ENCODE measurements around the gene SRGAP3. TPM values are rescaled to one million over a fixed set of nuclear protein-coding genes. Genes with fewer than 3 reads are reported as not detected.

The SRGAP3 gene
- total RNA-seq, 1 experiment from 2014 or later = 0.24 TPM

DNA sequence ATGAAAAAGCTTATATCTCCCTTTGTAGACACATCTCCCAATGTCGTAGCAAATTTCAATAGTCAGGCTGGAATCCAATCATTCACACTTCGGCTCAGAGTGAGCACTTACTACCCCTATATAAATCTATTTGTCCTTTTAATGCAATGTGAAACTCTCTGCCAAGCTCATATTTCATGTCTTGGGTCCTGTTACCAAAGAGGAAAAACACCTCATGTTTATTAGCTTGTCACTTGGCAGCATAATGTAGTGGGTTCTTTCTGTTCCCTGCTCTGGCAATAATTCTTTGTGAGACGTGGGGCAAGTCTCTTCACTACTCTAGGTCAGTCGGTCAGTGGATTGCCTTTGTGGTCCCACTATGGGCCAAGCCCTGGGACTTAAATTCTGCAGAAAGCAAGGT lies 107.1 kb downstream of the SRGAP3 start:
- no peak overlapping the region for H3K27ac ChIP-seq
- no peak for DNase-seq (ENCODE audit: low read depth in 1 of 2, low spot score in 2 of 2)

DNA sequence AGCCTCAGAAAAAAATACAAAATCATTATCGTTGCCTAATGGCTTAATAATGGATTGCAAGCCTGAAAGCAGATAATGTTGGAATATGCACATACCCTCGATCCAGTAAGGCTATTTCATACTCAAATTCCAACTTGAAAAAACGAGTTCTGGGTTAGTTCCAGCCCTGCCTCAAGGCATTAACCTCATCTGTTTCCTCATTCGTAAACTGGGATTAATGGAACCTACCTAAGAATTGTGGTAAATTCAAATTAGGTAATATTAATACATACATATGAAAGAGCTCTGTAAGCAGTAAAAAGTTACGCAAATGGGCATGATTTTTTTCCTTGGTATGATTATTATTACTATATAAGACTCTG lies 107.5 kb downstream of the SRGAP3 start:
- no peak for DNase-seq (ENCODE audit: low read depth in 1 of 2, low spot score in 2 of 2)
- H3K27ac ChIP-seq = no peak overlapping the region
- H3K9me3 ChIP-seq (replicated peaks) = no peaks in the 10 kb centered on the region
- H3K4me1 ChIP-seq (replicated peaks) = no peaks in the 10 kb centered on the region
- H3K4me3 ChIP-seq = no peak overlapping the region
- H3K27me3 ChIP-seq (replicated peaks) = 0 out of 2 replicates have a peak, but pooled peaks cover 5% of the 10 kb centered on the region
- H3K36me3 ChIP-seq = no peaks in the 10 kb centered on the region

More for the DNA sequence above, 107.1 kb downstream of the SRGAP3 start:
- H3K36me3 ChIP-seq = no peaks in the 10 kb centered on the region
- H3K4me1 ChIP-seq (replicated peaks) = no peaks in the 10 kb centered on the region
- H3K9me3 ChIP-seq (replicated peaks) = no peaks in the 10 kb centered on the region
- 0 out of 2 replicates have a peak, but pooled peaks cover 5% of the 10 kb centered on the region for H3K27me3 ChIP-seq (replicated peaks)
- H3K4me3 ChIP-seq = no peak overlapping the region

DNA sequence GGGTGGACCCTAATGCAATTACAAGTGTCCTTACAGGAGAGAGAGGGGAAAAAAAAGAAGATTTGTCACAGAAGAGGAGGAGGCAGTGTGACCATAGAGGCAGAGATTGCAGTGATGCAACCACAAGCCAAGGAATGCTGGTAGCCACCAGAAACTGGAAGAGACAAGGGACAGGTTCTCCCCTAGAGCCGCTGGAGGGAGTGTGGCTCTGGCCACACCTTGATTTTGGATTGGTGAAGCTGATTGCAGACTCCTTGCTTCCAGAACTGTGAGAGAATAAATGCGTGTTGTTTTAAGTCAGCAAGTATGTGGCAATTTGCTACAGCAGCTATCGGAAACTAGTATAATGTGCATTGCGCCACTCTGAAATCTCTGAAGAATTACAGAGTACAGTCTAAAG lies 110.1 kb downstream of the SRGAP3 start:
- Histone ChIP-seq H3K9me3 (replicated peaks) (no peaks in the 10 kb centered on the region), H3K27ac (no peak overlapping the region), H3K27me3 (replicated peaks) (0 out of 2 replicates have a peak, but pooled peaks cover 5% of the 10 kb centered on the region), H3K4me1 (replicated peaks) (no peaks in the 10 kb centered on the region), H3K4me3 (no peak overlapping the region), H3K36me3 (no peaks in the 10 kb centered on the region)
- no peak for DNase-seq (ENCODE audit: low read depth in 1 of 2, low spot score in 2 of 2)

DNA sequence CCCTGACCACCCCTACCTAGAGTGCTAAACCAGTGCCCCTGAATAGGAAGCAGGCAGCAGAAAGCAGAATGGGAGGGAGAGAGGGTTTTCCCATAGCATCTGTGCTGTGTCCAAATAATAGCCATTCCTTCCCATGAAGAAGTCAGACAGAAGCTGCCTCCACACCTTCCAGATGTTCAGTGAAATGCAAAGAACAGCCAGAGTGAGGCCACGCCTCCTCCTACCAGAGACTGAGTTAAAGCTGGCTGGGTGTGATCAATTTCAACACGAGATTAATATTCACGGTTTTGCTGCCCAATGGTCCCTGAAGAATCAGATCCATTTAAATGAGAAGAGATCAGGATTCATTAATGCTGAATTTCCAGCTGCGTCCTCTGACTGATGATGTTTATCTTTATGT lies 111.8 kb downstream of the SRGAP3 start:
- Histone ChIP-seq H3K4me3 (no peak overlapping the region), H3K9me3 (replicated peaks) (no peaks in the 10 kb centered on the region), H3K4me1 (replicated peaks) (no peaks in the 10 kb centered on the region), H3K27ac (no peak overlapping the region), H3K27me3 (replicated peaks) (0 out of 2 replicates have a peak, but pooled peaks cover 5% of the 10 kb centered on the region), H3K36me3 (no peaks in the 10 kb centered on the region)
- no peak for DNase-seq (ENCODE audit: low read depth in 1 of 2, low spot score in 2 of 2)

DNA sequence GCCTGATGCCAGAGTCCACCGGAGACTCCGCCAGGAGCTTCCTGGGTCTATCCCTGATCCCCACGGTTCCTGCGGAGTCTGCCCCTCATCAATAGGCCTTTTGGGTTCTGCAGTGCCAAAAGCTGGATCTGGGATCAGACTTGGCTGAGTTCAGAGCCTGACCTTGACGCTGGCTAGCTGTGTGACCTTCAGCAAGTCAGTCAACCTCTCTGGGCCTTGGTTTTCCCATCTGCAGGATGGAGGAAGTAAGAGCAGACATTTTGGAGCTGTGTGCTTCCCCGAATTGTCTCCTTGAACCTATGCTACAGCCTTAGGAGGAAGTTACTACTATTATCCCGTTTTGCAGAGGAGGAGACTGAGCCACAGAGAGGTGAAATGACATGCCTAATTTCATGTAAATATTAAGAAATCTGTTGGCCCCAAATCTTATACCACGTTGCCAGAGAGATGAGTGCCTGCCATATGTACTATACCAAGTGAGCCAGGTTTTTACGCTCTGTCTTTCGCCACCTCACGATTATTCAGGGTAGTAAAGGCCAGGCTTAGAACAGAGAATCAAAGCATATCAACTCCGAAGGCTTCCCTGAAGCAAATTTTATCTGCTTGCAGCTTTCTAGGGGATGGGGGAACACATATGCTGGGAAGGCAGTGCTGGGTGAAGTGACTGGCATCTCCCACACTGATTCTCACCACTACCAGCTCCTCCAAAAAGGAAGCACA lies 112.5 kb downstream of the SRGAP3 start:
- Histone ChIP-seq H3K9me3 (replicated peaks) (no peaks in the 10 kb centered on the region), H3K27ac (no peak overlapping the region), H3K4me1 (replicated peaks) (no peaks in the 10 kb centered on the region), H3K36me3 (no peaks in the 10 kb centered on the region), H3K4me3 (no peak overlapping the region), H3K27me3 (replicated peaks) (0 out of 2 replicates have a peak, but pooled peaks cover 5% of the 10 kb centered on the region)
- no peak for DNase-seq (ENCODE audit: low read depth in 1 of 2, low spot score in 2 of 2)

DNA sequence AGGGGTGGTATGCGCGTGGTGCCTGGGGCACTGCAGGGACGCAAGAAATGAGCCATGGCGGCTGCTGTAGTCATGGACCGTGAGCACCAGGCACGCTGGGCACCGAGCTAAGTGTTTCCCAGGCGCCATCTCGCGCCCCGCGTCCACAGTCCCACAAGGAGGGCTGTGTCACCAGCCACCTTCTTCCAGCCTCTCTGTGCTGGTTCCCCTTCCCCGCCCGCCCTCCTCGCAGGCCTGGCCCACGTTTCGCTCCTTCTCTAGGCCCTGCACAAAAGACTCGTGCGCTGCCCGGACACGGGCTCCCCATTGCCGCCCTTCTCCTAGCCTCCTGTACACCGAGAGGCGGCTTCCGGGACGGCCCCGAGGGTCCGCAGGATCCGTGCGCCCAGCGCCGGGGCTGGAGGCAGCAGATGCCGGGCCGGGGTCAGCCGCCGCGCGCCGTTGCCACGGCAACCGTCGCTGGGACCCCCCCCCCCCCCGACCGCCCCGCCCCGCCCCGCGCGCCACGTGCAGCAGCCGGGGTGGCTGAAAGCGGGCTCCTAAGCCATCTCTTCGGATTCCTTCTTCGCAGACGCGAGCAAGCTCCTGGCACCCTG lies 113.4 kb downstream of the SRGAP3 start:
- no peak for DNase-seq (ENCODE audit: low read depth in 1 of 2, low spot score in 2 of 2)
- Histone ChIP-seq H3K4me1 (replicated peaks) (no peaks in the 10 kb centered on the region), H3K27me3 (replicated peaks) (0 out of 2 replicates have a peak, but pooled peaks cover 5% of the 10 kb centered on the region), H3K36me3 (no peaks in the 10 kb centered on the region), H3K4me3 (no peak overlapping the region), H3K27ac (no peak overlapping the region), H3K9me3 (replicated peaks) (no peaks in the 10 kb centered on the region)

DNA sequence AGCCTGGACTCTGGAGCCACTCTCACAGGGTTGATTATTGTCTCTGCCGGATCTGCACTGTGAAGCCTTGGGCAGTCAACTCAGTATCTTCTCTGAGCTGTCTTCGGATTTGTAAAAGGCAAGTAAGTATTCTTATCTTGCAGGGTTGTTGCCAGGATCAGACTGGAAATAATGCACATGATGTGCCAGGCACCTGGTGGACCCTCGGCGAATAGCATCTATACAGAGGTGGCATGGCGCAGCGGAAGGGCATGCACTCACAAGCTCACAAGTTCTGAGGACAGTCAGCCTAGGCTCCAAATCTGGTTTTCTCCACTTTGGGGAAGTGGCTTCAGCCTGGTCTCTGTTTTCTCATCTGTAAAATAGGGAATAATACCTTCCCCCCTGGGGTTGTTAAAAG lies 113.9 kb downstream of the SRGAP3 start:
- Histone ChIP-seq H3K27ac (no peak overlapping the region), H3K27me3 (replicated peaks) (0 out of 2 replicates have a peak, but pooled peaks cover 5% of the 10 kb centered on the region), H3K36me3 (no peaks in the 10 kb centered on the region), H3K9me3 (replicated peaks) (no peaks in the 10 kb centered on the region), H3K4me3 (no peak overlapping the region), H3K4me1 (replicated peaks) (no peaks in the 10 kb centered on the region)
- no peak for DNase-seq (ENCODE audit: low read depth in 1 of 2, low spot score in 2 of 2)

DNA sequence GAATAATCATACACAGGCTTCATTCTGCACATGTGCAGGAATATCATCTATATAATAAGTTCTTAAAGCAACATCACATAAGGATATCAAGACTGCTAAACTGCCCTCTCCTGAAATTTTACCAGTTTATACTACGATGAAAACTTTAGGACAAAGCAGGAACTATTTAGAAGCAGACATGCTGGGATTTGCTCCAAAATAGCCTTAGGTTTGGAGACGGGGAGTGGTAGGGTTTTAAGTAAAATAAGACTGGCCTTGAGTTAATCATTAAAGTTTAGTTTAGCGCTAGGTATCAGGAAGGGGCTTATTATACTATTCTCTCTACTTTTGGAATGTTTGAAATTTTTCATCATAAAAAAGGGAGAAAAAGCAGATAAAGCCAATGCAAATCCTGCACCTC lies 115.8 kb downstream of the SRGAP3 start:
- Histone ChIP-seq H3K27me3 (replicated peaks) (0 out of 2 replicates have a peak, but pooled peaks cover 5% of the 10 kb centered on the region), H3K4me1 (replicated peaks) (no peaks in the 10 kb centered on the region), H3K27ac (no peak overlapping the region), H3K9me3 (replicated peaks) (no peaks in the 10 kb centered on the region), H3K4me3 (no peak overlapping the region), H3K36me3 (no peaks in the 10 kb centered on the region)
- DNase-seq (ENCODE audit: low read depth in 1 of 2, low spot score in 2 of 2) = no peak

DNA sequence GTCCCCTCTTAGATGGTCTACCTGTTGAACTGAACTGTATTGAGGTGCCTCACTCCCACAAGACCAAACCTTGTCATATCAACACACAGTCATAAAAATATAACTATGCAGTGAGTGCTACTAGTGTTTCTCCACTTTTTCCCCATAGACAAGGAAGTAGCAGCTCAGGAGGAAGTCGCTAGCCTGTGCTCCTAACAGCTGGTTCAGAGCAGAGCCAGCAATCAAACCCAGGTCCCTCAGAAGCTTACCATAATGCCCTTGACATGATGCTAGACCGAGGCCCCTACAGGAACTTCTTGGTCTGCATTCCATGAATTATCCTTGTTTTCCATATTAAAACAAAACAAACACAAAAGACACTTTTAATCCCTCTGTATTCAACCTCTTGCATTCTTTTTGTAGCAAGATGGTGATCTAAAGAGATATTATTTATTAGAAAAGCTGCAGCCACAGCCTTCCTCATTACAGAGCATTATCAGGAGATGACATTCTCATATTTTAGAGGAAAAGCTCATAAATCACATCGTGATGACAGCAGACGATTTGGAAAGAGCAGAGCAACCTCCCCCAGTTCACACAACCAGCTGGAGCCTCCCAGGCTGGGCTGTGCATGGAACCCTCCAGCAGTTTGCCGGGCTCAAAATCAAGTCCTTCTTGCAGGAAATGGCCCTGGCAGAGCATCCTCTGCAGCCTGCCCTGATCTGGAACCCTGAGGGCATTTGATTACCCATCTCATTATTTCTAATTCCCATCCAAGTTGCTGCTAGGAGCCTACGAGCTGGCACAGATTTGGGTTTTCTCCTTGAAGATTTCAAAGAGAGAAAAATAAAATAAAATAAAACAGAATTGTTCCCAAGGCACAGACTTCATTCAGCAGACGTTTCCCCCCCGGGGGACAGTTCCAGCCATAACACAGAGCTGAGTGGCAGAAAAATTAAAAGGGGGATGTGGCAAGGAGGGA lies 118.8 kb downstream of the SRGAP3 start:
- Histone ChIP-seq H3K4me1 (replicated peaks) (no peaks in the 10 kb centered on the region), H3K27me3 (replicated peaks) (no peaks in the 10 kb centered on the region), H3K9me3 (replicated peaks) (no peaks in the 10 kb centered on the region), H3K36me3 (no peaks in the 10 kb centered on the region), H3K4me3 (no peak overlapping the region), H3K27ac (no peak overlapping the region)
- DNase-seq (ENCODE audit: low read depth in 1 of 2, low spot score in 2 of 2) = no peak

DNA sequence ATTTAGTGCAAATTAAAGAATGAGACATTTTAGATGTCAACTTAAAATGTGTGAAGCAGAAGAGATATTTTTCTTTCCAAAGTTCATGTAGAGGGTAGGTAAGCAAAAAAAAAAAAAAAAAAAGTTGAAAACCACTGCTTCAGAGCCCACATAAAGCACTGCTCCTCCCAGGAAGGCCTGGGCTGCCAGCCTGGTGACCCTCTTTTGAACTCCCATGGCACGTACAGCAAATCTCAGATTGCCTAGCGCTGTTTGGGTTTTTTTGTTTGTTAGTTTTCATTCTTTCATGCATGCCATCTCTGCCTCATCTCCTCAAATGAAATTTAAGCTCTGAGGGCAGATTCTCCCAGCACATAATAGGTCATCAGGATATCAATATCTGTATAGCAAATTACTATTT lies 120.1 kb downstream of the SRGAP3 start:
- Histone ChIP-seq H3K4me1 (replicated peaks) (no peaks in the 10 kb centered on the region), H3K9me3 (replicated peaks) (no peaks in the 10 kb centered on the region), H3K27ac (no peak overlapping the region), H3K4me3 (no peak overlapping the region), H3K36me3 (no peaks in the 10 kb centered on the region), H3K27me3 (replicated peaks) (no peaks in the 10 kb centered on the region)
- DNase-seq (ENCODE audit: low read depth in 1 of 2, low spot score in 2 of 2) = no peak

DNA sequence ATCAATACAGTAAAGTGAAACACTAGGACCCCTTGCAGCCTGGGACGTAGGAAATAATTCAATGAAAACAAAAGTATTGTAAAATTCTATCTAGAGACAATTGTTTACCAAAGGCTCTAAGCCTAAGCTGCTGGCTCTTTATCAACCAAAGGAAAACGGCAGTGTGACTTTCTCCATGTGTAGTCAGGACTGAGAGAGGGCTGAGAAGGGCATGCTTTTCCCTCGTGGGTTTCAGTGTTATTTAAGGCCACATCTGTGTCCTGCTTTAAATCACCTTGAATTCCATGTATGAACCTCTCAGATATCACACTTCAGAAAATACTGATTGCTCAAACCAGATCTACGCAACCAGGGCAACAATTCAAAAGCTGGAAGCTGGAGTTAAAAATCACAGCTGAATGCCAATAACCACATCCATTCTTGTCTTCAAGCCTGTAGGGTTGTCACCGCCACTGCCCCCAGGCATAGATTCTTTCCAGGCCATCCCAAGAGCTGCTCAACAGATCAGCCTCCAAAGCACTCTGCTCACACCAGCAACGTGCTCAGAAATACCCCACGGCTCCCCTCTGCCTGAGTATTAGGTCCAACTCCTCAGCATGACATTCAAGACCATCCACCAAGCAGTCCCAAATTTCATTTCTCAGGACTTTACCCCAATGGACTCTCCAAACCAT lies 124.0 kb downstream of the SRGAP3 start:
- Histone ChIP-seq H3K36me3 (no peaks in the 10 kb centered on the region), H3K4me3 (no peak overlapping the region), H3K27ac (no peak overlapping the region), H3K27me3 (replicated peaks) (no peaks in the 10 kb centered on the region), H3K4me1 (replicated peaks) (no peaks in the 10 kb centered on the region), H3K9me3 (replicated peaks) (no peaks in the 10 kb centered on the region)
- DNase-seq (ENCODE audit: low read depth in 1 of 2, low spot score in 2 of 2) = no peak

DNA sequence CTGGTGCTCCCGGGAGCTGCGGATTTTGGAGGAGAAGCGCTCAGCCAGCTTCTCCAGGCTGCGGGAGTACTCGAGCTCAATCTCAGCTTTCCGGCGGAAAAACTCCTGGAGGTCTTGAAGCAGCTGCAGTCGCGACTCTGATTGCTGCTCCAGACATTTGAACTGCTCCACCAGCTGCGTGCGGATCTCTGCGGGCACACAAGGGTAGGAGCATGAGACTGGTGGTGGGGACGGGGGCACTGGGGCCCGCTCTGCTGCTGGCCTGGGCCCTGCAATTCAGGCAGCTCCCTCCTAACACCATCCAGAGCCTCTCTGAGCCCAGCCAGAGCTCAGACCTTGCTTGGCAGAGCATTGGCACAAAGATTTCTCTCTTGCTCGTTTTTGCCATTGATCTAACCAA lies 124.7 kb downstream of the SRGAP3 start:
- H3K36me3 ChIP-seq = no peaks in the 10 kb centered on the region
- H3K27me3 ChIP-seq (replicated peaks) = no peaks in the 10 kb centered on the region
- no peak overlapping the region for H3K27ac ChIP-seq
- H3K4me3 ChIP-seq = no peak overlapping the region
- no peak for DNase-seq (ENCODE audit: low read depth in 1 of 2, low spot score in 2 of 2)
- no peaks in the 10 kb centered on the region for H3K9me3 ChIP-seq (replicated peaks)
- no peaks in the 10 kb centered on the region for H3K4me1 ChIP-seq (replicated peaks)

DNA sequence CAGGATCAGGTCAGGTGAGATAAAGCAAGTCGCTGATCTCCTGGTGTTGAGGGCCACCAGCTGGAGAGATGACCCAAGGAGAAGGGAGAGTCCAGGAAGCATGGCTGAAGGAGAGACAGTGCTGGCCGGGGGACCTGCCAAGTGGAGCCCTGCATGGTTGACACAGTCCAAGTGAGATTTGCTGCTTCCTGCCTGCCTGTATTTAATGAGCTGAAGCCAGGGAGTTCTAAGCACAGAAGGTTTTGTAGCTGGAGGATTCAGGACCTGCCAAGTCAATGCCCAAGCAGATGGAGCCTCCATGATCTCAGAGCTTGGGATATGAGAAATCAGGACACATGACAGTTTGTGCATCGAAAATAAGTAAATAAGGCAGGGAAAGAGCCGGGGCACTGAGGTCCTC lies 125.6 kb downstream of the SRGAP3 start:
- no peaks in the 10 kb centered on the region for H3K4me1 ChIP-seq (replicated peaks)
- no peaks in the 10 kb centered on the region for H3K27me3 ChIP-seq (replicated peaks)
- H3K27ac ChIP-seq = no peak overlapping the region
- no peaks in the 10 kb centered on the region for H3K36me3 ChIP-seq
- no peak overlapping the region for H3K4me3 ChIP-seq
- DNase-seq (ENCODE audit: low read depth in 1 of 2, low spot score in 2 of 2) = no peak
- H3K9me3 ChIP-seq (replicated peaks) = no peaks in the 10 kb centered on the region

All from SJSA1 (cell line).